SK-N-SH treated with all-trans-retinoic acid at 6 μM for 48 hours (cell line): Measurements from ENCODE around the gene SEL1L.
"Not testable (repeated sequence)": the region's sequence is repeated elsewhere in the genome, so short reads cannot be mapped to it uniquely, and the experiment has no call there.

Source experiments
- ATAC-seq: fragments of 200-7000 bp; cut with Tn5 transposase; 3 replicates; pipeline ENCODE4 v1.9.1; 2020; ENCODE audit warnings: mild to moderate bottlenecking, moderate library complexity
- ARNTL ChIP-seq: fragments of 450-650 bp; formaldehyde crosslinking; IDR thresholded peaks from 2 replicates; pipeline ENCODE4 v1.5.0; 2020; ENCODE audit warnings: low read depth, mild to moderate bottlenecking, moderate library complexity, borderline replicate concordance
- BACH2 ChIP-seq: fragments of 250-450 bp; sonication (Bioruptor Pico); IDR thresholded peaks from 2 replicates; pipeline ENCODE4 v1.9.0; 2021; ENCODE audit warnings: mild to moderate bottlenecking, borderline replicate concordance
- CSDC2 ChIP-seq: fragments of 250-450 bp; sonication (Bioruptor Pico); IDR thresholded peaks from 2 replicates; pipeline ENCODE4 v1.5.0; 2020; ENCODE audit warnings: mild to moderate bottlenecking, moderate library complexity
- ESRRG ChIP-seq: fragments of 250-450 bp; sonication (Bioruptor Pico); IDR thresholded peaks from 2 replicates; pipeline ENCODE4 v1.6.1; 2021; ENCODE audit warnings: mild to moderate bottlenecking
- GLIS3 ChIP-seq: fragments of 250-450 bp; sonication (Bioruptor Pico); IDR thresholded peaks from 2 replicates; pipeline ENCODE4 v1.5.0; 2020; ENCODE audit warnings: mild to moderate bottlenecking, moderate library complexity
- ISL1 ChIP-seq: fragments of 250-450 bp; sonication (Bioruptor Pico); IDR thresholded peaks from 2 replicates; pipeline ENCODE4 v2.1.2; 2022; ENCODE audit warnings: mild to moderate bottlenecking, moderate library complexity
- OSR1 ChIP-seq: fragments of 250-450 bp; sonication (Bioruptor Pico); IDR thresholded peaks from 2 replicates; pipeline ENCODE4 v1.8.0; 2022; ENCODE audit warnings: moderate library complexity, mild to moderate bottlenecking, inconsistent platforms
- RARB ChIP-seq: fragments of 250-450 bp; sonication (Bioruptor Pico); IDR thresholded peaks from 2 replicates; pipeline ENCODE4 v1.8.0; 2021; ENCODE audit warnings: mild to moderate bottlenecking, moderate library complexity
- SNAI2 ChIP-seq: fragments of 250-450 bp; sonication (Bioruptor Pico); IDR thresholded peaks from 2 replicates; pipeline ENCODE4 v1.5.0; 2020; ENCODE audit warnings: mild to moderate bottlenecking, moderate library complexity
- TCF4 ChIP-seq: fragments of 250-450 bp; sonication (Bioruptor Pico); IDR thresholded peaks from 2 replicates; pipeline ENCODE4 v1.8.0; 2021; ENCODE audit warnings: mild to moderate bottlenecking, moderate library complexity, borderline replicate concordance
- TOX ChIP-seq: fragments of 250-450 bp; sonication (Bioruptor Pico); IDR thresholded peaks from 2 replicates; pipeline ENCODE4 v1.8.0; 2021; ENCODE audit warnings: mild to moderate bottlenecking, moderate library complexity, borderline replicate concordance
- ZFP3 ChIP-seq: fragments of 250-450 bp; sonication (Bioruptor Pico); IDR thresholded peaks from 2 replicates; pipeline ENCODE4 v1.5.0; 2020; ENCODE audit warnings: mild to moderate bottlenecking, moderate library complexity
- ZFP30 ChIP-seq: fragments of 450-650 bp; formaldehyde crosslinking; IDR thresholded peaks from 2 replicates; pipeline ENCODE4 v1.5.0; 2022; ENCODE audit warnings: mild to moderate bottlenecking, moderate library complexity
- ZNF565 ChIP-seq: fragments of 450-650 bp; formaldehyde crosslinking; conservative IDR thresholded peaks from 2 replicates; pipeline ENCODE4 v1.5.0; 2020; ENCODE audit warnings: low read depth, mild to moderate bottlenecking, moderate library complexity
- ZNF70 ChIP-seq: fragments of 450-650 bp; formaldehyde crosslinking; IDR thresholded peaks from 2 replicates; pipeline ENCODE4 v1.5.0; 2020; ENCODE audit warnings: mild to moderate bottlenecking, moderate library complexity
- ZNF8 ChIP-seq: fragments of 450-650 bp; formaldehyde crosslinking; IDR thresholded peaks from 2 replicates; pipeline ENCODE4 v1.5.0; 2020; ENCODE audit warnings: mild to moderate bottlenecking, moderate library complexity
- TF ChIP-seq, protein P1 (sequence below): fragments of 250-450 bp; sonication (Bioruptor Pico); IDR thresholded peaks from 2 replicates; pipeline ENCODE4 v1.5.0; 2020; ENCODE audit warnings: mild to moderate bottlenecking, moderate library complexity
- TF ChIP-seq, protein P2 (sequence below): fragments of 250-450 bp; sonication (Bioruptor Pico); IDR thresholded peaks from 2 replicates; pipeline ENCODE4 v1.8.0; 2021; ENCODE audit warnings: low read depth, mild to moderate bottlenecking, moderate library complexity, borderline replicate concordance
- TF ChIP-seq, protein P3 (sequence below): fragments of 250-450 bp; sonication (Bioruptor Pico); IDR thresholded peaks from 2 replicates; pipeline ENCODE4 v1.8.0; 2020; ENCODE audit warnings: mild to moderate bottlenecking, moderate library complexity, borderline replicate concordance
- TF ChIP-seq, protein P4 (sequence below): fragments of 250-450 bp; sonication (Bioruptor Pico); IDR thresholded peaks from 2 replicates; pipeline ENCODE4 v1.5.1; 2021; ENCODE audit warnings: mild to moderate bottlenecking, moderate library complexity
- TF ChIP-seq, protein P5 (sequence below): fragments of 250-450 bp; sonication (Bioruptor Pico); IDR thresholded peaks from 2 replicates; pipeline ENCODE4 v1.5.1; 2020; ENCODE audit warnings: low read depth, mild to moderate bottlenecking, moderate library complexity

The SEL1L gene

DNA sequence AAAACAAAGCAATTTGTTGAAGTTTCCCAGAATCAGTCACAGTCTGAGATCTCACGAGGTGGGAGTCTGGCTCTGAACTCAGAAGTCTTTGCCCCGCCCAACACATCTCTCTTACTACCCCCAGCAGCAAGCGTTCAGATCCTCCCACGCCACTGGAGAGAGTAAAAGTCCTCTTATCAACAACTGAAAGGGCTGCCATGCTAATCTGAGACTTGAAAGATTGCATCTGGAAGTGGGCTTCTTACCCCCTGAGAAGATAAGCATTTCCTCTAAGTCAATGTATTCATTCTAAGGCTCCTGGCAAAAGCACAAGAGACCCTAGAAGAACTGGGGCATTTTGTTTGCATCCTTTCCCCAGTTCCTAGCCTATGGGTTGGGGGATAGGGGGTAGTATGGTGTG lies 99.4 kb downstream of the SEL1L start (continued):
- TF ChIP-seq, protein P1, sequence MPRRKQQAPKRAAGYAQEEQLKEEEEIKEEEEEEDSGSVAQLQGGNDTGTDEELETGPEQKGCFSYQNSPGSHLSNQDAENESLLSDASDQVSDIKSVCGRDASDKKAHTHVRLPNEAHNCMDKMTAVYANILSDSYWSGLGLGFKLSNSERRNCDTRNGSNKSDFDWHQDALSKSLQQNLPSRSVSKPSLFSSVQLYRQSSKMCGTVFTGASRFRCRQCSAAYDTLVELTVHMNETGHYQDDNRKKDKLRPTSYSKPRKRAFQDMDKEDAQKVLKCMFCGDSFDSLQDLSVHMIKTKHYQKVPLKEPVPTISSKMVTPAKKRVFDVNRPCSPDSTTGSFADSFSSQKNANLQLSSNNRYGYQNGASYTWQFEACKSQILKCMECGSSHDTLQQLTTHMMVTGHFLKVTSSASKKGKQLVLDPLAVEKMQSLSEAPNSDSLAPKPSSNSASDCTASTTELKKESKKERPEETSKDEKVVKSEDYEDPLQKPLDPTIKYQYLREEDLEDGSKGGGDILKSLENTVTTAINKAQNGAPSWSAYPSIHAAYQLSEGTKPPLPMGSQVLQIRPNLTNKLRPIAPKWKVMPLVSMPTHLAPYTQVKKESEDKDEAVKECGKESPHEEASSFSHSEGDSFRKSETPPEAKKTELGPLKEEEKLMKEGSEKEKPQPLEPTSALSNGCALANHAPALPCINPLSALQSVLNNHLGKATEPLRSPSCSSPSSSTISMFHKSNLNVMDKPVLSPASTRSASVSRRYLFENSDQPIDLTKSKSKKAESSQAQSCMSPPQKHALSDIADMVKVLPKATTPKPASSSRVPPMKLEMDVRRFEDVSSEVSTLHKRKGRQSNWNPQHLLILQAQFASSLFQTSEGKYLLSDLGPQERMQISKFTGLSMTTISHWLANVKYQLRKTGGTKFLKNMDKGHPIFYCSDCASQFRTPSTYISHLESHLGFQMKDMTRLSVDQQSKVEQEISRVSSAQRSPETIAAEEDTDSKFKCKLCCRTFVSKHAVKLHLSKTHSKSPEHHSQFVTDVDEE (CRISPR knock-in tag): no peak
- TF ChIP-seq TOX (no peak), ESRRG (CRISPR knock-in tag) (no peak), ARNTL (CRISPR knock-in tag) (no peak)

DNA sequence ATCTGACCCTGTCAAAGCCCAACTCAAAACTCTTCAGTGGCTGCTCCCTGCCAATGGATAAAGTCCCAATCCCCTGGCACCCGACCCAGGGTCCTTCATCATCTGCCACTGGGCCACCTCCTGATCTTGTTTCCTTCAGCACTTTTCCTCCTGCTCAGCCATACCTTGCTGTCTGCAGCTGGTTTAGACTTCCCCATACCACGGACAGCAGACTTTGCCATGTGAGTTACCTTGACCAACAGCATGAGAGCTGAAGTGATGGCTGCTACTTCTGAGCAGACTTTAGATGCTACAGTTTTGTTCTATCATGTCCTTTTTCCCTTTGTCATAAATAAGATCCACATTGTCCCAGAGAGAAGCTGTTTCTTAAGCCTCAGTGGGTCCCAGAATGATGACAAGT lies 100.3 kb downstream of the SEL1L start:
- ATAC-seq: no peak

DNA sequence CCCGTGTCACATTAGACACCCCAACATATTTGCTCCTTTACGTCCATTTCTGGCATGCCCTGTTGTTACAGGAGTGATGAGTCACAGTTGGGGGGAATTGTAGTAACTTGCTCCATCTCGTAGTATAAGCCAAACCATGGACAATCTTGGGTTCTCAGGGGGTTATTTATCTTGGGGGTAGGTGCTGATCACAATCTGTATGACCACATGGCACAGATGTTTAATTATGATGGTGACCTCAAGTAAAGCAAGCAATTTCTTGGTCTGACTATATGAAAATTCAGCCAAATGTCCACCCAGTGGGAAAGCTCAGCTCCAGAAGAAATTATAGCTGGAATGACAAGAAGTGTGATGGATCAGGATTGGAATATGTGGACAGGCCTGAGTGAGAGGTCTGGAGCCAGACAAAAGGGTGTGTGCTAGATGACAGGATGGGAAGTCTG lies 101.4 kb downstream of the SEL1L start:
- ATAC-seq: no peak
- TF ChIP-seq CSDC2 (CRISPR knock-in tag): no peak
- TF ChIP-seq ZNF70: no peak
- TF ChIP-seq, protein P2, sequence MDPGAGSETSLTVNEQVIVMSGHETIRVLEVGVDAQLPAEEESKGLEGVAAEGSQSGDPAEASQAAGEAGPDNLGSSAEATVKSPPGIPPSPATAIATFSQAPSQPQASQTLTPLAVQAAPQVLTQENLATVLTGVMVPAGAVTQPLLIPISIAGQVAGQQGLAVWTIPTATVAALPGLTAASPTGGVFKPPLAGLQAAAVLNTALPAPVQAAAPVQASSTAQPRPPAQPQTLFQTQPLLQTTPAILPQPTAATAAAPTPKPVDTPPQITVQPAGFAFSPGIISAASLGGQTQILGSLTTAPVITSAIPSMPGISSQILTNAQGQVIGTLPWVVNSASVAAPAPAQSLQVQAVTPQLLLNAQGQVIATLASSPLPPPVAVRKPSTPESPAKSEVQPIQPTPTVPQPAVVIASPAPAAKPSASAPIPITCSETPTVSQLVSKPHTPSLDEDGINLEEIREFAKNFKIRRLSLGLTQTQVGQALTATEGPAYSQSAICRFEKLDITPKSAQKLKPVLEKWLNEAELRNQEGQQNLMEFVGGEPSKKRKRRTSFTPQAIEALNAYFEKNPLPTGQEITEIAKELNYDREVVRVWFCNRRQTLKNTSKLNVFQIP: no peak
- TF ChIP-seq BACH2 (CRISPR knock-in tag): no peak
- no peak for TF ChIP-seq TOX
- TF ChIP-seq OSR1 (CRISPR knock-in tag): no peak
- TF ChIP-seq, protein P3, sequence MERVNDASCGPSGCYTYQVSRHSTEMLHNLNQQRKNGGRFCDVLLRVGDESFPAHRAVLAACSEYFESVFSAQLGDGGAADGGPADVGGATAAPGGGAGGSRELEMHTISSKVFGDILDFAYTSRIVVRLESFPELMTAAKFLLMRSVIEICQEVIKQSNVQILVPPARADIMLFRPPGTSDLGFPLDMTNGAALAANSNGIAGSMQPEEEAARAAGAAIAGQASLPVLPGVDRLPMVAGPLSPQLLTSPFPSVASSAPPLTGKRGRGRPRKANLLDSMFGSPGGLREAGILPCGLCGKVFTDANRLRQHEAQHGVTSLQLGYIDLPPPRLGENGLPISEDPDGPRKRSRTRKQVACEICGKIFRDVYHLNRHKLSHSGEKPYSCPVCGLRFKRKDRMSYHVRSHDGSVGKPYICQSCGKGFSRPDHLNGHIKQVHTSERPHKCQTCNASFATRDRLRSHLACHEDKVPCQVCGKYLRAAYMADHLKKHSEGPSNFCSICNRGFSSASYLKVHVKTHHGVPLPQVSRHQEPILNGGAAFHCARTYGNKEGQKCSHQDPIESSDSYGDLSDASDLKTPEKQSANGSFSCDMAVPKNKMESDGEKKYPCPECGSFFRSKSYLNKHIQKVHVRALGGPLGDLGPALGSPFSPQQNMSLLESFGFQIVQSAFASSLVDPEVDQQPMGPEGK: no peak

More for the DNA sequence above, 100.3 kb downstream of the SEL1L start:
- TF ChIP-seq ZNF70: no peak
- no peak for TF ChIP-seq OSR1 (CRISPR knock-in tag)
- TF ChIP-seq ZFP3 (CRISPR knock-in tag): no peak

DNA sequence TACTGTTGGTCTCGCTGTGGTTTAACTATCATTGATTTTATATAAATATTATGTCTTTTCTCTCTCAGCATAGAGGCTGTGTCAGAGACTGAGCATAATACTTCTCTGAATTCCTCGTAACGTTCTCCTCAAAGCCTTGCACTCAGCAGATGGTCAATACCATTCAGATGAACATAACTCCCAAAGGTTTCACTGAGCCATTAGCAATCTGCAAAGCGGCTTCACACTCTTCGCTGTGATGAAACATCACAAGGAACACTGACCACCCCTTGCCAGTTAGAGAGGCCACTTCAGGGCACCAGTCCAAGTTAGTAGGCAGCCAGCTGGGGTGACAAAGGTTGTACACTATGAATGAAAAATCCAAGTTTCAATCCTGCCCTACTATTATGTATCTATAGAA lies 103.4 kb downstream of the SEL1L start:
- no peak for ATAC-seq
- no peak for TF ChIP-seq TCF4 (CRISPR knock-in tag)
- no peak for TF ChIP-seq ZNF8 (CRISPR knock-in tag)
- TF ChIP-seq, protein P4, sequence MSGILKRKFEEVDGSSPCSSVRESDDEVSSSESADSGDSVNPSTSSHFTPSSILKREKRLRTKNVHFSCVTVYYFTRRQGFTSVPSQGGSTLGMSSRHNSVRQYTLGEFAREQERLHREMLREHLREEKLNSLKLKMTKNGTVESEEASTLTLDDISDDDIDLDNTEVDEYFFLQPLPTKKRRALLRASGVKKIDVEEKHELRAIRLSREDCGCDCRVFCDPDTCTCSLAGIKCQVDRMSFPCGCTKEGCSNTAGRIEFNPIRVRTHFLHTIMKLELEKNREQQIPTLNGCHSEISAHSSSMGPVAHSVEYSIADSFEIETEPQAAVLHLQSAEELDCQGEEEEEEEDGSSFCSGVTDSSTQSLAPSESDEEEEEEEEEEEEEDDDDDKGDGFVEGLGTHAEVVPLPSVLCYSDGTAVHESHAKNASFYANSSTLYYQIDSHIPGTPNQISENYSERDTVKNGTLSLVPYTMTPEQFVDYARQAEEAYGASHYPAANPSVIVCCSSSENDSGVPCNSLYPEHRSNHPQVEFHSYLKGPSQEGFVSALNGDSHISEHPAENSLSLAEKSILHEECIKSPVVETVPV: no peak
- TF ChIP-seq GLIS3 (CRISPR knock-in tag): no peak
- no peak for TF ChIP-seq TOX
- TF ChIP-seq SNAI2 (CRISPR knock-in tag): no peak
- TF ChIP-seq, protein P5, sequence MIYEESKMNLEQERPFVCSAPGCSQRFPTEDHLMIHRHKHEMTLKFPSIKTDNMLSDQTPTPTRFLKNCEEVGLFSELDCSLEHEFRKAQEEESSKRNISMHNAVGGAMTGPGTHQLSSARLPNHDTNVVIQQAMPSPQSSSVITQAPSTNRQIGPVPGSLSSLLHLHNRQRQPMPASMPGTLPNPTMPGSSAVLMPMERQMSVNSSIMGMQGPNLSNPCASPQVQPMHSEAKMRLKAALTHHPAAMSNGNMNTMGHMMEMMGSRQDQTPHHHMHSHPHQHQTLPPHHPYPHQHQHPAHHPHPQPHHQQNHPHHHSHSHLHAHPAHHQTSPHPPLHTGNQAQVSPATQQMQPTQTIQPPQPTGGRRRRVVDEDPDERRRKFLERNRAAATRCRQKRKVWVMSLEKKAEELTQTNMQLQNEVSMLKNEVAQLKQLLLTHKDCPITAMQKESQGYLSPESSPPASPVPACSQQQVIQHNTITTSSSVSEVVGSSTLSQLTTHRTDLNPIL (CRISPR knock-in tag): no peak

DNA sequence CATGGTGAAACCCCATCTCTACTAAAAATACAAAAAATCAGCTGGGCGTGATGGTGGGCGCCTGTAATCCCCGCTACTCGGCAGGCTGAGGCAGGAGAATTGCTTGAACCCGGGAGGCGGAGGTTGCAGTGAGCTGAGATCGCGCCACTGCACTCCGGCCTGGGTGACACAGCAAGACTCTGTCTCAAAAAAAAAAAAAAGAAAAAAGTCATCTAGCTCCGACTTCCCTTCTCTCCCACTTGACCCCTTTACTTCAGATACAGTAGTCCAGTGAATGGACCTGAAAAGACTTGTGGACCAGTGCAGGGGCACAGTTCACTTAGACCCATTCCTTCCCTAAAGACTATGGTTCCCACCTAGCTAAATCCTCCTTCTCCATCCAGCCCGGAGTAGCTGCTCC lies 103.9 kb downstream of the SEL1L start:
- ATAC-seq: not testable (repeated sequence)

DNA sequence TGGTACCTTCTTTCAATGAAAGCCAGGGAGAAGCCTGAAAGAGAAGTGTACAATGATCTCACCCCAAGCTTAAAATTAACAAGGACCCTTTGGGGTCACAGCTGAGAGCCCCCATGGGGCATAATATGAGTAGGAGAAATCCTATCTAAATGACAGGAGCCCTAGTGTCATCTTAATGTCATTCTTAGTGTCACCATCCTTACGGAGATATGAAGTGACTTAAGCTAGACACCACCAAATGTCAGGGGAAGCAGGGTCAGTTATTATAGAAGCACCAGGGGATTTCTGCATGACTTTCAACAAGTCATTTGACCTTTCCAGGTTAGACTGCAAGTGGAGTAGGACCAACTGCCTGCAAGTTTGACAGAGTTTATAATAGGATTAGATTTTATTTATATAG lies 104.6 kb downstream of the SEL1L start:
- no peak for ATAC-seq
- TF ChIP-seq ZFP3 (CRISPR knock-in tag) (no peak), TOX (no peak), CSDC2 (CRISPR knock-in tag) (no peak), RARB (CRISPR knock-in tag) (no peak), ISL1 (CRISPR knock-in tag) (no peak), TCF4 (CRISPR knock-in tag) (no peak), ARNTL (CRISPR knock-in tag) (no peak), BACH2 (CRISPR knock-in tag) (no peak), OSR1 (CRISPR knock-in tag) (no peak), ZNF70 (no peak), ZNF565 (CRISPR knock-in tag) (no peak), ZFP30 (CRISPR knock-in tag) (no peak)
- TF ChIP-seq, protein P4: no peak
- TF ChIP-seq, protein P2: no peak
